NCI-H146 treated with DMSO at 0.1 percent for 48 hours (cell line): ENCODE data around the gene DCC.

ENCODE experiments used
- DNase-seq: peaks from one replicate; lab custom pipeline; 2025; ENCODE audit not compliant: unreplicated experiment; lab: John Stamatoyannopoulos, UW

DCC gene

DNA sequence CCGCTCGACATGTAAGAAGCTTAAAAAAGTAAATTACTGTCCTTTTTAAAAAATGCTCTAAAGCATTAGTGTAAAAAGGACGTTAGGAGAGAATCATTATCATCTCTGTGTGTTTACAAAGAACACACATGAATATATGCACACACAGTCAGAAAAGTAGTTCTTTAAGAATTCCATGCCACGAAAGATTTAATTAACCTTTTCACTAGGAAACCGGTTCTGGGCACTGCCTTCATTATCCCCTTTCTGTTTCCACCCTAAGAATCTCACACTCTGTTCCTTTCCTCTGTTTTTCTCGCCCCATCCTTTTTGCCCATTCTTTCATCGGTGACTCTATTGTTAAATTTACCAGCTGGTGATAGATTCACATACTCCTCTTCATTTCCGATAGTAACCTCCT is 338.6 kb downstream of the DCC start:
- DNase-seq, result no peak

- DNase-seq, result peak; percentile 48
Measured at GRCh38 chr18:52679354-52679753, 339.4 kb downstream of the DCC start.

- DNase-seq, result no peak
Measured at GRCh38 chr18:52682260-52682659, 342.3 kb downstream of the DCC start.

- DNase-seq, result no peak
Measured at GRCh38 chr18:52685316-52685715, 345.3 kb downstream of the DCC start.

DNA sequence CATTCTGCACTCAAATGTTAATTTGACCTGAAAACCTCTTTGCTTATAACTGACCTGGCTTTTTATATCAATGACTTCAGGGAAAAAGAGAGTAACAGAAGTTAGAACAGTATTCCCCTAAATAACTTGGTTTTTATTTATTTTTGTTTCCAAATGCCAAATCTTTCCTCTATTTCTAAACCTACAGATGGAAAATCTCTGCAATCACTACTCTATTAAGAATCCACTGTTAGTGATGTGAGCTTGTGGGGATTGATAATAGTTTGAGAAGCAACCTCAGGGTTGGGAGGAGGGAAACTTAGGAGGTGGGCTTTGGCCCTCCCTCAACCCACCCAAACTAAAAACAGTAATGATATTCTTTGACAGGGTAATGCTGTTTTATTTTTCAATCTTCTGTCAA is 351.8 kb downstream of the DCC start:
- DNase-seq, result no peak

- DNase-seq, result peak; percentile 59
Measured at GRCh38 chr18:52694804-52695203, 354.8 kb downstream of the DCC start.

DNA sequence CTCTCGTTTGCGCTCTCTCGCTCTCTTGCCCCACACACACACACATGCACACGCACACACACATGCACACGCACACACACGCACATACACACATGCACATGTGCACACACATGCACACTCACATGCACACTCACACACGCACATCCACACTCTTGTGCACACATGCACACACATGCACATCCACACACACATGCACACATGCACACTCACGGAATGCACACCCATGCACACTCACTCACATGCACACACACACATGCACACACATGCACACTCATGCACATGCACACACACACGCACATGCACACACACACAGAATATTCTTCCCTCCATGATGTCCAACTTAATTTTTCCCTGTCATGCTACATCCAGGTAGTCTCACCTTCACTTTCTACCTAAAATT is 360.1 kb downstream of the DCC start:
- no peak for DNase-seq

- no peak for DNase-seq
Measured at GRCh38 chr18:52700816-52701215, 360.8 kb downstream of the DCC start.

GRCh38 chr18:52701219-52701935 is 361.4 kb downstream of the DCC start:
- no peak for DNase-seq

- DNase-seq, result no peak
Measured at GRCh38 chr18:52715421-52715820, 375.4 kb downstream of the DCC start.

DNA sequence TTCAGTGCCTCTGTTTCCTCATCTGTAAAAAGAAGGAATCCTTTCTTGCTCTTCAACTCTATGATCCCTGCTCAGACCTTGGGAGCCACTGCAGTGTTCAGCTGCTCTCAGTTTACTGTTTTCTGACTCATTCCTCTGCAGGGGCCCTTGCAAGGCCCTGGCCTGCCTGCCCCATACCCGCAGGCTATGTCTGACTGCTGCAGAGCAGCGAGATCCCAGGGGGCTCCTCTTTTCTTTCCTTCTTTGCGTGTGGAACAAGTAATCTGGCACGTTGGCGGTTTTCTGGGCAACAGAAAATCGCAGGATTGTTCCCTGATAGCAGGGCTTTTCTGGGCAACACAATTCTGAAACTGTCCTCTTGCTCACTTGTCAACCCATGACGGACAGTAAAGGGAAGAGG is 376.0 kb downstream of the DCC start:
- DNase-seq, result no peak

DNA sequence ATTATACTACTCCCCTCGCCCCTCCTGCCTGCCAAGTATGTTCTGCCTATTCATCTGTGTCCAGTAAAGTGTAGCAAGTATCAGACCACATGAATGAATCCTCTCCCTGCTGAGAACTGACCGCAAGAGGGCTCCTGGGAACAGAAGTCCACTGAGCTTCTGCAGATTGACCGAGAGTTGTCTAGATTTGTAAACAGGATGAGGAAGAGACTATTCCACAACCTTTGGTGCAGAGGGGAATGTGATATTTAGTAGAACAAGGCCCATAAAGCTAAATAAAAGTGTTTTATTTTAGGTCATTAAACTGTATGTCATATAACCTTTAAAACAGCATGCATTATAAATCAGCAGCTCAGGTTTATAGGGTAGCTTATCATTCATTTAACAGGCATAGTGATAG is 377.0 kb downstream of the DCC start:
- DNase-seq, result peak; percentile 72

DNA sequence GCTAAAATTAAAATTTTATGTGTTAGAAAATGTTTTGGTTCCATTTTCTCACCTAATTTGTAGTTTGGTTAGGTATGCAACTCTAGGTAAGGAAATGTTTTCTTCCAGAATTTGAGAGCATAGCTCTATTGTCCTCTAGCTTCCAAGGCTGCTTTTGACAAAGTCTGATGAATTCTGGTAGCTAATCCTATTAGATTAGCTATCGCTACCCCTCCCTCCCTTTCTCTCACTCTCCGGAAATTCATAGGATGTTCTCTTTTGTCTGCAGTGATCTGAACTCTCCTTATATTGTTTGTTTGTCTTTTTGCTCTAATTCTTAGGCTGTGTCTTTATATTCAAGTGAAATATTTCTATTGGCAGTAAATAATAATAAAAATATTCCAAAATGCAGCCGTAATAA is 382.9 kb downstream of the DCC start:
- no peak for DNase-seq

DNA sequence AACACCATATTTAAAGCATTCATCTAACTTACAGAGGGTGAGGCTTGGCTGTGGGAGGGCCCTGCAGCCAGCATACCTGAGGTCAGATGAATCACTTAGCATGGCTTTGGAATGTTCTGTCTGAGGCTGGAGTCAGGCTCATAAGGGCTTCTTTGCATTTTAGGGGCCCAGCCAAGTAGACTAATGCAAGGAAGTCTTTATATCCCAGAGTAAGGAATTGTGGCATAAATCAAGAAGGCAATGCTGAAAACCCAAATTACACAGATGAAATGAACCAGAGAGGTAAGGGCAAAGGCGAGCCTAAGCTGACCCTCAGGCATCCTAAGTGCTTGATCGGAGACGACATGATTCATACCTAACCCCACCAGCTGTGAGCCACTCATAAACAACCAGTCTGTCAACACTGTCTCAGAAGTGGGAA is 383.6 kb downstream of the DCC start:
- DNase-seq, result no peak

DNA sequence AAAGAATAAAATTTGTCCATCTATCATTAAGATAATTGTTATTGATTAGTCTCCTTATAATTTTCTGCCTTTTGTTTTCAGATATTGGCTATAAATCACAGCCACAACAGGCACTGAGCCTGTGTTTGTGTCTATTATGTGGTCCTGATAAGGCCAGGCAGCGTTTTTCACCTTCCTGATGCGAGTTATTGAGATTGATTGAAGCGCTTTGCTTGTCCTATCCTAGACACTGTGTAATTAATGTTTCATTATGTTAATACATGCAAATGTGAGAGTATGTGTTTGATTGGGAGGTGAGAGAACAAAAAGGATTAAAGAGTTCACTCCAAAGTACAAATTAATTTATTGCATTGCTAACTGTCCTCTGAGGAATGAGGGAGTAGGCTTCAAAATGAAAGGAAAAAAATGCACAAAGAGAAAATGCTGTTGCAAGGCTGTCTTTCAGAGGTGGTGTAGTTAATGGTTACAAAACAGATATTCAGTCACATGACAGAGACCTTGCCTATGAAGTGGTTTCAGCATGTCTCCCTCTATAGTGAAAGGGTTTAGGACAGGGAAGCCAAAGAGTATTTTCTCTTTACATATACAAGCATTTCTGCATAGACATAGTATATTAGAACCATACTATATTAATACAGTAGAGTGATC is 391.1 kb downstream of the DCC start:
- no peak for DNase-seq

- DNase-seq, result no peak
Measured at GRCh38 chr18:52738946-52739345, 398.9 kb downstream of the DCC start.

DNA sequence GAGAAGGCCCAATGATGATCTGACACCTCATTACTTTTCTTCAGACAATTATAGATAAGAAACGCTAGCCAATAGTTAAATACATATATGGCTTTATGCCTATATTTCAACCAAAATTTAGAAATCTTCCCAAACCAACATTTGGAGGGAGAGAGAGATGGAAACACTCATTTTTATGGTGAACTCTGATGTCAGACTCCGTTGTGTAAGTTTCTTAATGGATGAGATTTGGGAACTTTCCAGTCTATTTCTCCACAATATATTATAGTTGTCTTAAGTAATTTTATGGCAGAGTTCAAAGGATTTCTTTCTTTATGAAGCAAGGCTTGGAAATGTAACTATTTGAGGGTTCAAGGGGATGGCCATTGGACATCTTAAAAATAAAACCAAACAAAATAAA is 407.0 kb downstream of the DCC start:
- no peak for DNase-seq

DNA sequence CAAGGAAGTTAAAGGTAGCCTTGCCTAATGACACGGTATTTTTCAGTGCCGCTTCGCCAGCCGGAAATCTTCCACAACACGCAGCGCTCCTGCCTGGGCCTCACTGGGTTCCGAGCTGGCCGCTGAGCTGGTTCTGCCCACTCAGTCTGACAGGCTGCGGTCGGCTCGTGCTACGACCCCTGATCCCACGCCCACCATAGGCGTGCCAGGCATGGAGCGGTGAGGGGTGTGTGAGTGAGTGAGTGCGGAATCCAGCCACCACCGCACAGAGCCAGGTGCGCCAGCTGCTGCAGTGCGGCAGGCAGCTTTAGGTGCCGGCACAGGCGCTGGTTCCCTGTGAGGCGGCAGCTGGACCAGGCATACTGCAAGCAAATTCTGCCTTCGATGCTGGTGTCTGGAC is 407.9 kb downstream of the DCC start:
- no peak for DNase-seq

GRCh38 chr18:52748343-52748742 is 408.3 kb downstream of the DCC start:
- no peak for DNase-seq

- no peak for DNase-seq
Measured at GRCh38 chr18:52749542-52749941, 409.5 kb downstream of the DCC start.

DNA sequence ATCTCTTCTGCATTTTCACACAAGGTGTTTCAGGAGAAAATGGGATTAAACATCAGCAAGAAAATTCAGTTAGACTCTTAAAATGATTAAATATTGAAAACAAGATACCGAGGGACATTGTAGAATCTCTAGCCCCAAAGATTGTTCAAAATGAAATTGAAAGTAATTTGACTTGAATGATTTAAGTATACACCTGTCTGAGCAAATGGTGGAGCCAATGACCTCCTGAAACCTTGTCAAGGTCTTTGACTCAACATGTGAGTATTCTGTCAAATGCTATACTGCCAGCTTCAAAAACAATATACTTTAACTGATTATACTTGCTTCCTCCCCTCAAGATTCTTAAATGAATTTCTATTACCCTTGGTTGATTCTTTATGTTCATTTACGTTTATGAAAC is 411.0 kb downstream of the DCC start:
- DNase-seq, result no peak

DNA sequence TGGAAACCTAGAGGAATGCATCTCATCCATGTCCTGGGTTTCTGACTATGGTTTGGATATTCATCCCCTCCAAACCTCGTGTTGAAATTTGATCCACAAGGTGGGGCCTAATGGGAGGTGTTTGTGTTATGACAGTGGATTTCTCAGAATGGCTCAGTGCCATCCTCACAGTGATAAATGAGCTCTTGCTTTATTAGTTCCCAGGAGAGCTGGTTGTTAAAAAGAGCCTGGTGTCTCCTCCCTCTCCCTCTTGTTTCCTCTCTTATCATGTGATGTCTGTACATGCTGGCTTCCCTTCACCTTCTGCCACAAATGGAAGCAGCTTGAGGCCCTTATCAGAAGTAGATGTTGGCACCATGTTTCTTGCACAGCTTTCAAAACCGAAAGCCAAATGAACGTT is 424.3 kb downstream of the DCC start:
- DNase-seq, result peak; percentile 73

DNA sequence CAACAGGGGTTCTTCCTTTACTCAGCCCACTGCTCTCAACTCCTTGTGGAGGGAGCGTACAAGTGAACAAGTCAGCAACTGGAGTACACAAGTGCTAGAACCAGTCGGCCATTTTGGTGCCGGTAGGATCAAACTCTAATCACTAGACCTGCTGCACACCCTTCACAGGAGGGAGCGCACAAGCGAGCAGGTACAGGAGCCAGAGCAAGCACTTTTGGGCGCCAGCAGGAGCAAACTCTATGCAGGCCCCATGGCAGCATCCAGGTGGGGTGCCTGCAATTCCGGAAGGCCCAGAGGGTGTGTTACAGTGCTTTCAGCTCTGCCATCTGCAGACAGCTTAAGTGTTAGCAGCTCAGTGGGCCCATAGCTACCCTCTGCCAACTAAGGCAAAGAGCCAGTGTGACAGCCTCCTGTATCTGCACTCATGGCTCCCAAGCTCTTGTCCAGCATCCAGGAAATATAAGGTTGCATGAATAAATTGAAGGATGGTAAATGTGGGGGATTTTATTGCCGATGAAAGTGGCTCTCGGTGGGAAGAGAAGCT is 426.1 kb downstream of the DCC start:
- no peak for DNase-seq
